H9 (cell line): Measurements from ENCODE around the gene P2RX5. TPM values are rescaled to one million over a fixed set of nuclear protein-coding genes. Genes with fewer than 3 reads are reported as not detected.

ENCODE experiments used
- DNase-seq: peaks from one replicate; pipeline ENCODE4 v3.0.0-alpha.2; 2017
- H2AFZ ChIP-seq: one replicate; pipeline ENCODE4 v1.6.1; 2013; ENCODE audit warnings: mild to moderate bottlenecking, low read length, control low read depth, moderate library complexity
- H2AK5ac ChIP-seq: 2 replicates; pipeline ENCODE4 v1.6.1; 2013; ENCODE audit warnings: low read length, control low read depth, mixed read lengths; ENCODE audit not compliant: insufficient read length
- H2BK120ac ChIP-seq: one replicate; pipeline ENCODE4 v1.6.1; 2013; ENCODE audit warnings: low read depth, mild to moderate bottlenecking, low read length, control low read depth, inconsistent platforms; ENCODE audit not compliant: poor library complexity, severe bottlenecking
- H2BK12ac ChIP-seq: 2 replicates; pipeline ENCODE4 v1.6.1; 2013; ENCODE audit warnings: low read length, control low read depth, mixed read lengths, low read depth; ENCODE audit not compliant: insufficient read length
- H2BK15ac ChIP-seq: 2 replicates; pipeline ENCODE4 v1.6.1; 2013; ENCODE audit warnings: low read depth, low read length, control low read depth
- H2BK20ac ChIP-seq: one replicate; pipeline ENCODE4 v1.6.1; 2013; ENCODE audit warnings: low read depth, mild to moderate bottlenecking, low read length, control low read depth, inconsistent platforms; ENCODE audit not compliant: poor library complexity, severe bottlenecking
- H2BK5ac ChIP-seq: 2 replicates; pipeline ENCODE4 v1.6.1; 2013; ENCODE audit warnings: low read length, control low read depth, mixed read lengths; ENCODE audit not compliant: insufficient read length
- H3K14ac ChIP-seq: 2 replicates; pipeline ENCODE4 v1.6.1; 2013; ENCODE audit warnings: low read length, control low read depth; ENCODE audit not compliant: insufficient read depth
- H3K18ac ChIP-seq: 2 replicates; pipeline ENCODE4 v1.6.1; 2013; ENCODE audit warnings: low read depth, mild to moderate bottlenecking, mixed read lengths, low read length, control low read depth; ENCODE audit not compliant: insufficient read length
- H3K23ac ChIP-seq: 2 replicates; pipeline ENCODE4 v1.6.1; 2013; ENCODE audit warnings: low read length, control low read depth, mixed read lengths, low read depth; ENCODE audit not compliant: insufficient read length
- H3K23me2 ChIP-seq: 2 replicates; pipeline ENCODE4 v1.6.1; 2013; ENCODE audit warnings: low read depth, mild to moderate bottlenecking, mixed read lengths, low read length, control low read depth; ENCODE audit not compliant: insufficient read length, poor library complexity, severe bottlenecking
- H3K27ac ChIP-seq: 2 replicates; pipeline ENCODE4 v1.5.1; 2013; ENCODE audit warnings: low read length, control low read depth, mixed read lengths, low read depth; ENCODE audit not compliant: insufficient read length
- H3K27me3 ChIP-seq: 2 replicates; pipeline ENCODE4 v1.6.1; 2013; ENCODE audit warnings: low read length, control low read depth, inconsistent platforms; ENCODE audit not compliant: insufficient read depth
- H3K4ac ChIP-seq: 2 replicates; pipeline ENCODE4 v1.6.1; 2013; ENCODE audit warnings: low read depth, mild to moderate bottlenecking, control low read depth, inconsistent platforms, low read length, moderate library complexity
- H3K4me1 ChIP-seq: 2 replicates; pipeline ENCODE4 v1.6.1; 2013; ENCODE audit warnings: low read length, control low read depth, inconsistent platforms; ENCODE audit not compliant: insufficient read depth
- H3K4me2 ChIP-seq: 2 replicates; pipeline ENCODE4 v1.6.1; 2013; ENCODE audit warnings: low read length, control low read depth, mixed read lengths; ENCODE audit not compliant: insufficient read length, insufficient read depth
- H3K56ac ChIP-seq: 2 replicates; pipeline ENCODE4 v1.6.1; 2013; ENCODE audit warnings: low read depth, mild to moderate bottlenecking, mixed read lengths, low read length, control low read depth; ENCODE audit not compliant: insufficient read length
- H3K79me1 ChIP-seq: 2 replicates; pipeline ENCODE4 v1.6.1; 2013; ENCODE audit warnings: low read depth, mild to moderate bottlenecking, moderate library complexity, low read length, control low read depth, inconsistent platforms; ENCODE audit not compliant: insufficient read depth, poor library complexity, severe bottlenecking
- H3K79me2 ChIP-seq: 2 replicates; pipeline ENCODE4 v1.6.1; 2013; ENCODE audit warnings: low read length, control low read depth, inconsistent platforms; ENCODE audit not compliant: insufficient read depth
- H3K9ac ChIP-seq: 2 replicates; pipeline ENCODE4 v1.6.1; 2013; ENCODE audit warnings: low read length, control low read depth, mixed read lengths; ENCODE audit not compliant: insufficient read length; ENCODE audit errors: extremely low read depth
- H3K9me3 ChIP-seq: one replicate; pipeline ENCODE4 v1.6.1; 2013; ENCODE audit warnings: low read depth, low read length, inconsistent platforms; ENCODE audit not compliant: control insufficient read depth
- H3T11ph ChIP-seq: one replicate; pipeline ENCODE4 v1.6.1; 2013; ENCODE audit warnings: mild to moderate bottlenecking, low read length, control low read depth, inconsistent platforms
- H4K20me1 ChIP-seq: one replicate; pipeline ENCODE4 v1.6.1; 2013; ENCODE audit not compliant: control insufficient read depth, insufficient read length, insufficient read depth
- H4K5ac ChIP-seq: 2 replicates; pipeline ENCODE4 v1.6.1; 2013; ENCODE audit warnings: low read depth, mild to moderate bottlenecking, mixed read lengths, low read length, control low read depth; ENCODE audit not compliant: insufficient read length
- H4K8ac ChIP-seq: replicated peaks from 2 replicates; pipeline ENCODE4 v1.6.1; 2013; ENCODE audit warnings: low read length, control low read depth, mixed read lengths, low read depth; ENCODE audit not compliant: insufficient read length
- H4K91ac ChIP-seq: 2 replicates; pipeline ENCODE4 v1.6.1; 2013; ENCODE audit warnings: low read depth, mild to moderate bottlenecking, moderate library complexity, mixed read lengths, low read length, control low read depth; ENCODE audit not compliant: insufficient read length
- H3K27ac Mint-ChIP-seq, 3 experiments: 2 replicates in 2 of 3; 3 replicates in 1 of 3; pipeline ENCODE4 v1.8.0; 2020 to 2021; ENCODE audit warnings: mixed read lengths in 3 of 3, mild to moderate bottlenecking in 1 of 3, moderate library complexity in 1 of 3
- H3K27me3 Mint-ChIP-seq: 2 replicates; pipeline ENCODE4 v1.8.0; 2021; ENCODE audit warnings: low read depth, mild to moderate bottlenecking, moderate library complexity, mixed read lengths
- H3K36me3 Mint-ChIP-seq, 3 experiments: 2 replicates in 2 of 3; 3 replicates in 1 of 3; pipeline ENCODE4 v1.8.0; 2020 to 2021; ENCODE audit warnings: low read depth in 3 of 3, mixed read lengths in 3 of 3; ENCODE audit not compliant: insufficient read depth in 1 of 3
- H3K4me1 Mint-ChIP-seq, 2 experiments: 2 replicates each; pipeline ENCODE4 v1.8.0; 2020; ENCODE audit warnings: mixed read lengths in 2 of 2
- H3K4me3 Mint-ChIP-seq, 2 experiments: 2 replicates in 1 of 2; 3 replicates in 1 of 2; pipeline ENCODE4 v1.8.0; 2020 to 2021; ENCODE audit warnings: mild to moderate bottlenecking in 2 of 2, mixed read lengths in 2 of 2, moderate library complexity in 1 of 2
- H3K9me3 Mint-ChIP-seq, 2 experiments: 2 replicates in 1 of 2; 3 replicates in 1 of 2; pipeline ENCODE4 v1.8.0; 2020; ENCODE audit warnings: mild to moderate bottlenecking in 2 of 2, mixed read lengths in 2 of 2, moderate library complexity in 1 of 2
- WGBS: extraction: QIAGEN DNeasy Blood & Tissue Kit; methylation state at CpG from one replicate; pipeline ENCODE4 v1.1.7; 2013; ENCODE audit warnings: missing lambda C conversion rate, low lambda C conversion rate, mixed read lengths; ENCODE audit not compliant: insufficient read length; ENCODE audit errors: extremely low coverage; 5-methylcytosine and 5-hydroxymethylcytosine counted together
- total RNA-seq: library from RNA; stranded (reverse); gene quantifications from 2 replicates; pipeline ENCODE4 v1.2.1, GENCODE V29; 2021
- TF ChIP-seq, protein P1 (sequence below): fragments of 200-600 bp; sonication (generic); conservative IDR thresholded peaks from 3 replicates; pipeline ENCODE4 v1.8.0; 2021; ENCODE audit warnings: antibody characterized with exemption, mild to moderate bottlenecking

P2RX5 gene
- total RNA-seq, 1 experiment from 2014 or later: 4.7 TPM

- Histone ChIP-seq H3K23me2 (no peaks in the 10 kb centered on the region), H3K79me2 (no peaks in the 10 kb centered on the region), H3K27me3 (no peaks in the 10 kb centered on the region), H2AK5ac (no peak overlapping the region), H3K9me3 (no peaks in the 10 kb centered on the region), H2BK12ac (no peak overlapping the region), H4K91ac (no peak overlapping the region), H2AFZ (no peak overlapping the region), H3K4me1 (no peaks in the 10 kb centered on the region), H2BK15ac (no peak overlapping the region), H3K56ac (no peak overlapping the region), H4K5ac (no peak overlapping the region), H3K4me2 (no peak overlapping the region), H3K18ac (no peak overlapping the region), H3K27ac (no peak overlapping the region), H2BK120ac (no peak overlapping the region), H2BK20ac (no peak overlapping the region), H3K79me1 (no peaks in the 10 kb centered on the region), H3T11ph (no peak overlapping the region), H3K23ac (no peak overlapping the region), H2BK5ac (no peak overlapping the region), H3K14ac (no peak overlapping the region), H4K20me1 (no peaks in the 10 kb centered on the region), H3K4ac (no peak overlapping the region), H4K8ac (no peak overlapping the region), H3K9ac (no peak overlapping the region)
- TF ChIP-seq, protein P1, sequence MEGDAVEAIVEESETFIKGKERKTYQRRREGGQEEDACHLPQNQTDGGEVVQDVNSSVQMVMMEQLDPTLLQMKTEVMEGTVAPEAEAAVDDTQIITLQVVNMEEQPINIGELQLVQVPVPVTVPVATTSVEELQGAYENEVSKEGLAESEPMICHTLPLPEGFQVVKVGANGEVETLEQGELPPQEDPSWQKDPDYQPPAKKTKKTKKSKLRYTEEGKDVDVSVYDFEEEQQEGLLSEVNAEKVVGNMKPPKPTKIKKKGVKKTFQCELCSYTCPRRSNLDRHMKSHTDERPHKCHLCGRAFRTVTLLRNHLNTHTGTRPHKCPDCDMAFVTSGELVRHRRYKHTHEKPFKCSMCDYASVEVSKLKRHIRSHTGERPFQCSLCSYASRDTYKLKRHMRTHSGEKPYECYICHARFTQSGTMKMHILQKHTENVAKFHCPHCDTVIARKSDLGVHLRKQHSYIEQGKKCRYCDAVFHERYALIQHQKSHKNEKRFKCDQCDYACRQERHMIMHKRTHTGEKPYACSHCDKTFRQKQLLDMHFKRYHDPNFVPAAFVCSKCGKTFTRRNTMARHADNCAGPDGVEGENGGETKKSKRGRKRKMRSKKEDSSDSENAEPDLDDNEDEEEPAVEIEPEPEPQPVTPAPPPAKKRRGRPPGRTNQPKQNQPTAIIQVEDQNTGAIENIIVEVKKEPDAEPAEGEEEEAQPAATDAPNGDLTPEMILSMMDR: no peak
- Mint-ChIP-seq H3K4me1 (peaks cover 8 to 12% of the 10 kb centered on the region in 2 experiments), H3K27ac (peak overlapping the region in 1 of 3 experiments; percentile 85; a peak in 2 of 7 replicates), H3K27me3 (no peaks in the 10 kb centered on the region), H3K9me3 (no peaks in the 10 kb centered on the region), H3K4me3 (peak overlapping the region in 1 of 2 experiments; percentile 29; a peak in 1 of 5 replicates), H3K36me3 (peaks cover 0 to 18% (median 0%) of the 10 kb centered on the region in 3 experiments; a peak in 4 of 7 replicates)
- peak; percentile 28 for DNase-seq
- no CpG with 5 or more reads among the region's 16 CpGs for WGBS
These were observed 39.0 kb downstream of the P2RX5 start for GRCh38 chr17:3656755-3657587.
